Gastroesophageal sphincter (tissue), 4 donors: ENCODE results near the gene SLC15A3. TPM values are rescaled to one million over a fixed set of nuclear protein-coding genes. Genes with fewer than 3 reads are reported as not detected.

Source experiments
- ATAC-seq: fragments of 150-250 bp; one replicate; pipeline ENCODE4 v1.9.1; 2016; ENCODE audit warnings: mild to moderate bottlenecking, moderate library complexity
- H3K27ac ChIP-seq, 4 donors: fragments of 200-600 bp; sonication (generic) in 3 of 4; 1 replicate in 3 of 4; 2 replicates in 1 of 4; pipeline ENCODE4 v1.5.1; 2016 to 2019
- H3K27me3 ChIP-seq: fragments of 200-600 bp; sonication (generic); one replicate; pipeline ENCODE4 v1.5.1; 2019
- H3K36me3 ChIP-seq, 2 donors: fragments of 200-600 bp; sonication (generic); one replicate each; pipeline ENCODE4 v1.5.1; 2019; ENCODE audit warnings: control low read depth in 1 of 2
- H3K4me1 ChIP-seq, 3 donors: fragments of 200-600 bp; sonication (generic); 1 replicate in 2 of 3; 2 replicates in 1 of 3; pipeline ENCODE4 v1.5.1; 2016 to 2019; ENCODE audit warnings: control low read depth in 2 of 3
- H3K4me3 ChIP-seq, 2 donors: fragments of 200-600 bp; sonication (generic); one replicate each; pipeline ENCODE4 v1.5.1; 2019; ENCODE audit warnings: mild to moderate bottlenecking in 1 of 2, moderate library complexity in 1 of 2
- H3K9me3 ChIP-seq, 3 donors: fragments of 200-600 bp; sonication (generic); one replicate each; pipeline ENCODE4 v1.5.1; 2017 to 2019; ENCODE audit warnings: control low read depth in 2 of 3
- CTCF ChIP-seq, 4 experiments: fragments of 200-600 bp in 2 of 4; fragments of 450-650 bp in 2 of 4; sonication (generic) in 1 of 4; IDR thresholded peaks; one replicate each; pipeline ENCODE4 v1.5.1; 2017 to 2019; ENCODE audit warnings: antibody characterized with exemption in 4 of 4, mild to moderate bottlenecking in 2 of 4, moderate library complexity in 2 of 4
- EP300 ChIP-seq: sonication (generic); formaldehyde crosslinking; IDR thresholded peaks from one replicate; pipeline ENCODE4 v1.6.1; 2017; ENCODE audit warnings: antibody characterized with exemption, mild to moderate bottlenecking
- POLR2A ChIP-seq, 2 donors: fragments of 450-650 bp; IDR thresholded peaks; one replicate each; pipeline ENCODE4 v1.6.1; 2017; ENCODE audit warnings: antibody characterized with exemption in 2 of 2, mild to moderate bottlenecking in 2 of 2, moderate library complexity in 1 of 2
- POLR2AphosphoS5 ChIP-seq: sonication (generic); formaldehyde crosslinking; IDR thresholded peaks from one replicate; pipeline ENCODE4 v1.6.1; 2017; ENCODE audit warnings: antibody characterized with exemption
- WGBS, 2 donors: methylation state at CpG; one replicate each; pipeline ENCODE4 v1.1.5; 2018; ENCODE audit warnings: low coverage in 1 of 2; 5-methylcytosine and 5-hydroxymethylcytosine counted together
- total RNA-seq, 4 donors: library from RNA; depleted of rRNA; stranded (reverse); fragments of >200 nt; gene quantifications; one replicate each; pipeline ENCODE4 v1.1.0, GENCODE V29; 2016

SLC15A3 gene
- total RNA-seq, 4 donors from 2014 or later: 16.7 to 48.4 (median 19.5) TPM

- peaks cover 2% of the 10 kb centered on the region for H3K27me3 ChIP-seq
- no peak overlapping the region for H3K4me3 ChIP-seq
- TF ChIP-seq CTCF (IDR thresholded peaks at IDR 0.05): no peak
- TF ChIP-seq POLR2A (IDR thresholded peaks at IDR 0.05): no peak
- no peak for TF ChIP-seq POLR2AphosphoS5
- no peak for TF ChIP-seq EP300
- H3K9me3 ChIP-seq: no peaks in the 10 kb centered on the region
- WGBS, 2 donors: 52 to 80% methylated on average over 1 to 2 of the region's 2 CpGs
- ATAC-seq: no peak
- H3K4me1 ChIP-seq: peaks cover 0 to 68% (median 18%) of the 10 kb centered on the region in 3 donors
- peaks cover 0 to 40% of the 10 kb centered on the region in 2 donors for H3K36me3 ChIP-seq
- H3K27ac ChIP-seq: no peak overlapping the region
Measured at GRCh38 chr11:60918939-60919265, 33.1 kb downstream of the SLC15A3 start.

GRCh38 chr11:60918251-60918938, 33.6 kb downstream of the SLC15A3 start:
- TF ChIP-seq POLR2A (IDR thresholded peaks at IDR 0.05) (no peak), EP300 (no peak), CTCF (IDR thresholded peaks at IDR 0.05) (no peak), POLR2AphosphoS5 (no peak)
- peaks cover 0 to 66% (median 16%) of the 10 kb centered on the region in 3 donors for H3K4me1 ChIP-seq
- 85 to 88% methylated on average over 4 of the region's 4 CpGs for WGBS, 2 donors
- peaks cover 0 to 38% of the 10 kb centered on the region in 2 donors for H3K36me3 ChIP-seq
- no peaks in the 10 kb centered on the region for H3K9me3 ChIP-seq
- no peak overlapping the region for H3K4me3 ChIP-seq
- no peak overlapping the region for H3K27ac ChIP-seq
- no peak for ATAC-seq
- no peaks in the 10 kb centered on the region for H3K27me3 ChIP-seq

- no peak overlapping the region for H3K27ac ChIP-seq
- WGBS, 2 donors: 100% methylated on average over 1 of the region's 1 CpG; no CpG with 5 or more reads in 1 of the 2 donors
- TF ChIP-seq POLR2A (IDR thresholded peaks at IDR 0.05) (no peak), EP300 (no peak), POLR2AphosphoS5 (no peak), CTCF (IDR thresholded peaks at IDR 0.05) (no peak)
Measured at GRCh38 chr11:60917267-60917666, 34.7 kb downstream of the SLC15A3 start.

GRCh38 chr11:60916669-60917206, 35.2 kb downstream of the SLC15A3 start:
- H3K27me3 ChIP-seq: no peaks in the 10 kb centered on the region
- peaks cover 0 to 73% (median 20%) of the 10 kb centered on the region in 3 donors for H3K4me1 ChIP-seq
- H3K9me3 ChIP-seq: no peaks in the 10 kb centered on the region
- no peak for TF ChIP-seq POLR2AphosphoS5
- no peak for TF ChIP-seq EP300
- TF ChIP-seq POLR2A (IDR thresholded peaks at IDR 0.05): no peak
- no peak for TF ChIP-seq CTCF (IDR thresholded peaks at IDR 0.05)
- no peak overlapping the region for H3K27ac ChIP-seq
- no peak overlapping the region for H3K4me3 ChIP-seq
- no peak for ATAC-seq
- WGBS, 2 donors: 83% methylated on average over 1 of the region's 3 CpGs
- peaks cover 0 to 22% of the 10 kb centered on the region in 2 donors for H3K36me3 ChIP-seq

More at GRCh38 chr11:60917267-60917666, 34.7 kb downstream of the SLC15A3 start:
- no peak overlapping the region for H3K4me3 ChIP-seq
- peaks cover 0 to 73% (median 20%) of the 10 kb centered on the region in 3 donors for H3K4me1 ChIP-seq
- no peaks in the 10 kb centered on the region for H3K9me3 ChIP-seq
- H3K36me3 ChIP-seq: peaks cover 0 to 27% of the 10 kb centered on the region in 2 donors
- no peak for ATAC-seq
- no peaks in the 10 kb centered on the region for H3K27me3 ChIP-seq
